Measurements from ENCODE around the gene NUMB.
"Not testable (repeated sequence)": the region's sequence is repeated elsewhere in the genome, so short reads cannot be mapped to it uniquely, and the experiment has no call there.

The NUMB gene

DNA sequence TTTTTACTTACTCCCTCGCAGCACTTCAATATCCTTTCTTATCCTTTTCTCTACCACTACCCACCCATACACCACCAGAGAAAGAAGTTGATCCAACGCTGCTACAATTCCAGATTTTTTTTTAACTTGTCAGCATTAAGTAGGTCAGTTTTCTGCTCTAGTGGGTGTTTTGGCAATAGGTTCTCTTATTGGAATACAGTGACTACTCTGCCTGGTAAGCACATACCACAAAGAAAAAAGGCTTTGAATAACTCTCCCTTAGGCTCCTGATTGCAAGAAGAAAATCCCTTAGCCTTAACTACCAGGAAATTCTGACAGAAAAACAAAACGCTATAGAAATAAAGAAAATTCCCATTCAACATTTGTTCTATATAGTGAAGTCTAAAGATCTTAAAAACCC is 72.0 kb downstream of the NUMB start:
- no peak for TF ChIP-seq CTCF (IDR thresholded peaks at IDR 0.05; ENCODE audit: extremely low read depth, insufficient read depth, missing control alignments)
- in situ Hi-C loops (cut with MboI; ENCODE audit: low pct_unique_long_range_greater_than_20kb, low sequenced_read_pairs, unreplicated experiment): no loop called here
- DNase-seq (ENCODE audit: low spot score): no peak

DNA sequence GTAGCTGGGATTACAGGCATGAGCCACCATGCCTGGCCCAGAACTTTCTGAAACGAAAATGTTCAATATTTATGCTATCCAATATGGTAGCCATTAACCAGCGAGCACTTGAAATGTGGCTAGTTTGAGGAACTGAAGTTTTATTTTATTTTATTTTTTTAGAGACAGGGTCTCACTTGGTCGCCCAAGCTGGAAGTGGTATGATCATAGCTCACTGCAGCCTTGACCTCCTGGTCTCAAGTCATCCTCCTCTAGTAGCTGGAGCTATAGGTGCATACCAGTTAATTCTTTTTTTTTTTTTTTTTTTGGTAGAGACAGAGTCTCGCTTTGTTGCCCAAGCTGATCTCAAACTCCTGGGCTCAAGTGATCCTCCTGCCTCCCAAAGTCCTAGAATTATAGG is 73.3 kb downstream of the NUMB start:
- in situ Hi-C loops (cut with MboI; ENCODE audit: low pct_unique_long_range_greater_than_20kb, low sequenced_read_pairs, unreplicated experiment); DNase-seq (ENCODE audit: low spot score): not testable (repeated sequence)

DNA sequence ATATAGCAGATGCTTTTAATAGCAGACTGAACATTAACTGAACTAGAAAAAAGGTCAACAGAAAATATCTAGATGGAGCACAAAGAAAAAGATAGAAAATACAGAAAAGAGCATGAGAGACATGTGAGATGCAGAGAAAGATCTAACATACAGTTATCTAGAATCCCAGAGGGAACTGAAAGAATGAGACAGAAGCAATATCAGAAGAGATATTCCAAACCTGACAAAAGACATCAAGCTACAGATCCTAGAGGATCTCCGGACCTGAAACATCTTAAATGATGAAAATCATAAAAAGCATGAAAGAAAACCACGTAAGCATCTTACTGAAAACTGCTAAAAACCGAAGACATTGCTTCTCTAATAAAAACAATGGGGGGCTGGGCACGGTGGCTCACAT is 75.0 kb downstream of the NUMB start:
- TF ChIP-seq CTCF (IDR thresholded peaks at IDR 0.05; ENCODE audit: extremely low read depth, insufficient read depth, missing control alignments): no peak
- in situ Hi-C loops (cut with MboI; ENCODE audit: low pct_unique_long_range_greater_than_20kb, low sequenced_read_pairs, unreplicated experiment): no loop called here

DNA sequence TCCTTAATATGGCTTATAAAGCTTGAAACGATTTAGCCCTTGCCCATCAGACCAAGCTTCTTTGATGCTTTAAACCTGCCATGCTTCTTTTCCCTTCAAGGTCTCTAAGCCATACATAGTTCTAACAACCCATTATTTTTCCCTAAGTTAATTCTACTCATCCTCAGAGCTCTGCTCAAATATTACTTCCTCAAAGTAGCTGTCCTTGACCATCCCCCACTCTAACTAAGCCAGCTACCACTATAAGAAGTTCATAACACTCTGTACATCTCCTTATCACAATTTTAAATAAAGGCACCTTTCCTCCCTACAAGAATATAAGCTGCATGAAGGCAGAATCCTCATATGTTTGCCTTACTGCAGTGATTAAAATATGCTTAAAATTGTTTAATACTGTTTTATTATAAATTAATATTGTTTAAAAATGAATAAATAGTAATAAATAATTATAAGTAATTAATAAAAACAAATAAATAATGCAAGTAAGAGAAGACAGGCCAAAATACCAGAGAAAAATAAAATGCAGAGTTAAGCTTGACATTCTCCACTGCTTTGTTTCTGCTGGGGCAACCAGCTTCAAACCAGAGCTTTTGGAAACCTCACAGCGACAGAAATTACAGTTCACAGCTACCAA is 76.8 kb downstream of the NUMB start:
- DNase-seq (ENCODE audit: low spot score): no peak
- in situ Hi-C loops (cut with MboI; ENCODE audit: low pct_unique_long_range_greater_than_20kb, low sequenced_read_pairs, unreplicated experiment): no loop called here
- TF ChIP-seq CTCF (IDR thresholded peaks at IDR 0.05; ENCODE audit: extremely low read depth, insufficient read depth, missing control alignments): no peak

More for the DNA sequence above, 75.0 kb downstream of the NUMB start:
- DNase-seq (ENCODE audit: low spot score): no peak

DNA sequence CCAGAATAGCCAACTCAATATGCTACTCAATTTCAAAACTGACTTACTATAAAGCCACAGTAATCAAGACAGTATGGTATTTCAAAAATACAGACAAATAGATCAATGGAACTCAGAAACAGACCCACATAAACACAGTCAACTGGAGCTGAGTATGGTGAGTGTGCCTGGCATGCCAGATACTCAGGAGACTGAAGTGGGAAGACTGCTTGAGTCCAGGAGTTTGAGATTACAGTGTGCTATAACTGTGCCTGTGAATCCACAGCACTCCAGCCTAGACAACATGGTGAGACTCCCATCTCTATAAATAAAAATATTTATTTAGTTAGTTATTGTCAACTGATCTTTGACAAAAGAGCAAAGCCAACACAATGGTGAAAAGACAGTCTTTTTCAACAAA is 81.8 kb downstream of the NUMB start:
- in situ Hi-C loops (cut with MboI; ENCODE audit: low pct_unique_long_range_greater_than_20kb, low sequenced_read_pairs, unreplicated experiment): no loop called here
- DNase-seq (ENCODE audit: low spot score): no peak
- no peak for TF ChIP-seq CTCF (IDR thresholded peaks at IDR 0.05; ENCODE audit: extremely low read depth, insufficient read depth, missing control alignments)

GRCh38 chr14:73375861-73376260 is 82.5 kb downstream of the NUMB start:
- DNase-seq (ENCODE audit: low spot score): no peak
- TF ChIP-seq CTCF (IDR thresholded peaks at IDR 0.05; ENCODE audit: extremely low read depth, insufficient read depth, missing control alignments): no peak
- in situ Hi-C loops (cut with MboI; ENCODE audit: low pct_unique_long_range_greater_than_20kb, low sequenced_read_pairs, unreplicated experiment): no loop called here

DNA sequence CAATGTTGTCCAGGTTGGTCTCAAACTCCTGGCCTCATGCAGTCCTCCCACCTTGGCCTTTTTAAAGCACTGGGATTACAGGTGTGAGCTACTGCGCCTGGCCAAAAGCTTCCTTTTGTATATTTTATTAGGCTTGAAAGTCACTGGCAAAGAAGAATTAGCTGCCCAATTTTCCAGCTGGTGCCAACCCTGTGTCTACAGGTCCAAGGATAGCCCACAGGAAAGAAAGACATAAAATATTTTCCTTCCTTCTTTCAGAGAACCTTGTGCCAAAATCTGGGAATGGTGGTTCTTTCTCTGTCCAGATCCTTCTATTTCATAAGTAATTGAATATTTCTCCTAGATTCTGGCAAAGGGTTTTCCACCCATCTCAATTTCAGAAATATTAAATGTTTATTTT is 84.1 kb downstream of the NUMB start:
- DNase-seq (ENCODE audit: low spot score): no peak
- no peak for TF ChIP-seq CTCF (IDR thresholded peaks at IDR 0.05; ENCODE audit: extremely low read depth, insufficient read depth, missing control alignments)
- in situ Hi-C loops (cut with MboI; ENCODE audit: low pct_unique_long_range_greater_than_20kb, low sequenced_read_pairs, unreplicated experiment): no loop called here

All from GM13977 (cell line).